ENCODE data around the gene LEF1.

Gene LEF1

DNA sequence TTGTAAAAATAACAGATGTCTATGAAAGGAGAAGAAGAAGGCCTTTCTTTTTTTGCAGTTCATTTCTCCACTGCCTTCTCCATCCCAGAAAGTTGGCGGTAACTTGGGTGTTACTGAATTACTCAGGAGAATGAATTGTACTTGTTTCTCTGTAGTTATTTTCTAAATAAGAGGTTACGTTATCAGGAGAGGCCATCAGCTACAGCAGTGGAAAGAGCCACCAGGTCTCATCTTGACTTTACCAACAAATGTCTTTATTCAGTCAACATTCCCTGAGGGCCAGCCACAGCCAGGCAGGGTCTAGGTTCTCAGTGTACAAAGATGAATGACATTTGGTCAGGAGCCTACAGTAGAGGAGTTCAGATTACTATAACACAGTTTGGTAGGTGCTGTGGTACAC lies 170.9 kb downstream of the LEF1 start:
- TF ChIP-seq, protein P1, sequence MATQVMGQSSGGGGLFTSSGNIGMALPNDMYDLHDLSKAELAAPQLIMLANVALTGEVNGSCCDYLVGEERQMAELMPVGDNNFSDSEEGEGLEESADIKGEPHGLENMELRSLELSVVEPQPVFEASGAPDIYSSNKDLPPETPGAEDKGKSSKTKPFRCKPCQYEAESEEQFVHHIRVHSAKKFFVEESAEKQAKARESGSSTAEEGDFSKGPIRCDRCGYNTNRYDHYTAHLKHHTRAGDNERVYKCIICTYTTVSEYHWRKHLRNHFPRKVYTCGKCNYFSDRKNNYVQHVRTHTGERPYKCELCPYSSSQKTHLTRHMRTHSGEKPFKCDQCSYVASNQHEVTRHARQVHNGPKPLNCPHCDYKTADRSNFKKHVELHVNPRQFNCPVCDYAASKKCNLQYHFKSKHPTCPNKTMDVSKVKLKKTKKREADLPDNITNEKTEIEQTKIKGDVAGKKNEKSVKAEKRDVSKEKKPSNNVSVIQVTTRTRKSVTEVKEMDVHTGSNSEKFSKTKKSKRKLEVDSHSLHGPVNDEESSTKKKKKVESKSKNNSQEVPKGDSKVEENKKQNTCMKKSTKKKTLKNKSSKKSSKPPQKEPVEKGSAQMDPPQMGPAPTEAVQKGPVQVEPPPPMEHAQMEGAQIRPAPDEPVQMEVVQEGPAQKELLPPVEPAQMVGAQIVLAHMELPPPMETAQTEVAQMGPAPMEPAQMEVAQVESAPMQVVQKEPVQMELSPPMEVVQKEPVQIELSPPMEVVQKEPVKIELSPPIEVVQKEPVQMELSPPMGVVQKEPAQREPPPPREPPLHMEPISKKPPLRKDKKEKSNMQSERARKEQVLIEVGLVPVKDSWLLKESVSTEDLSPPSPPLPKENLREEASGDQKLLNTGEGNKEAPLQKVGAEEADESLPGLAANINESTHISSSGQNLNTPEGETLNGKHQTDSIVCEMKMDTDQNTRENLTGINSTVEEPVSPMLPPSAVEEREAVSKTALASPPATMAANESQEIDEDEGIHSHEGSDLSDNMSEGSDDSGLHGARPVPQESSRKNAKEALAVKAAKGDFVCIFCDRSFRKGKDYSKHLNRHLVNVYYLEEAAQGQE (IDR thresholded peaks at IDR 0.05; ENCODE audit: insufficient read depth in 1 of 2, low read depth in 2 of 2, low read length in 2 of 2) = no peak
- TF ChIP-seq POLR2AphosphoS5 (IDR thresholded peaks at IDR 0.05; ENCODE audit: low read depth, low read length) = no peak
- TF ChIP-seq FOXP2 (optimal IDR thresholded peaks at IDR 0.05; ENCODE audit: borderline replicate concordance, extremely low read depth, extremely low read length, insufficient read depth) = no peak
- TF ChIP-seq SIN3A (IDR thresholded peaks at IDR 0.05; ENCODE audit: borderline replicate concordance, insufficient read depth, low read length) = no peak
- no peak for TF ChIP-seq TAF1 (IDR thresholded peaks at IDR 0.05; ENCODE audit: borderline replicate concordance, insufficient read depth, low read length)

All from PFSK-1 (cell line).